Measurements from ENCODE around the gene TENT4A.

Gene TENT4A

GRCh38 chr5:6759401-6759800, 46.2 kb downstream of the TENT4A start:
- Histone ChIP-seq H3K79me2 (ENCODE audit: low read length) (no peaks in the 10 kb centered on the region), H3K4me3 (ENCODE audit: low read length) (no peak overlapping the region), H3K27ac (ENCODE audit: low read length) (no peak overlapping the region), H3K9ac (ENCODE audit: low read length) (no peak overlapping the region), H3K27me3 (ENCODE audit: low read depth, low read length) (no peaks in the 10 kb centered on the region), H4K20me1 (ENCODE audit: insufficient read depth, low read length) (no peaks in the 10 kb centered on the region), H2AFZ (ENCODE audit: low read depth, low read length) (no peak overlapping the region), H3K4me1 (ENCODE audit: low read length) (no peaks in the 10 kb centered on the region), H3K36me3 (replicated peaks; ENCODE audit: low read depth, low read length) (peaks cover 11% of the 10 kb centered on the region), H3K9me3 (ENCODE audit: insufficient read depth, low read length) (no peaks in the 10 kb centered on the region), H3K4me2 (ENCODE audit: low read length) (no peak overlapping the region)
- TF ChIP-seq EZH2phosphoT487 (IDR thresholded peaks at IDR 0.05; ENCODE audit: low read depth): no peak
- TF ChIP-seq, protein P1, sequence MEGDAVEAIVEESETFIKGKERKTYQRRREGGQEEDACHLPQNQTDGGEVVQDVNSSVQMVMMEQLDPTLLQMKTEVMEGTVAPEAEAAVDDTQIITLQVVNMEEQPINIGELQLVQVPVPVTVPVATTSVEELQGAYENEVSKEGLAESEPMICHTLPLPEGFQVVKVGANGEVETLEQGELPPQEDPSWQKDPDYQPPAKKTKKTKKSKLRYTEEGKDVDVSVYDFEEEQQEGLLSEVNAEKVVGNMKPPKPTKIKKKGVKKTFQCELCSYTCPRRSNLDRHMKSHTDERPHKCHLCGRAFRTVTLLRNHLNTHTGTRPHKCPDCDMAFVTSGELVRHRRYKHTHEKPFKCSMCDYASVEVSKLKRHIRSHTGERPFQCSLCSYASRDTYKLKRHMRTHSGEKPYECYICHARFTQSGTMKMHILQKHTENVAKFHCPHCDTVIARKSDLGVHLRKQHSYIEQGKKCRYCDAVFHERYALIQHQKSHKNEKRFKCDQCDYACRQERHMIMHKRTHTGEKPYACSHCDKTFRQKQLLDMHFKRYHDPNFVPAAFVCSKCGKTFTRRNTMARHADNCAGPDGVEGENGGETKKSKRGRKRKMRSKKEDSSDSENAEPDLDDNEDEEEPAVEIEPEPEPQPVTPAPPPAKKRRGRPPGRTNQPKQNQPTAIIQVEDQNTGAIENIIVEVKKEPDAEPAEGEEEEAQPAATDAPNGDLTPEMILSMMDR (IDR thresholded peaks at IDR 0.05; ENCODE audit: low read depth, low read length): no peak

DNA sequence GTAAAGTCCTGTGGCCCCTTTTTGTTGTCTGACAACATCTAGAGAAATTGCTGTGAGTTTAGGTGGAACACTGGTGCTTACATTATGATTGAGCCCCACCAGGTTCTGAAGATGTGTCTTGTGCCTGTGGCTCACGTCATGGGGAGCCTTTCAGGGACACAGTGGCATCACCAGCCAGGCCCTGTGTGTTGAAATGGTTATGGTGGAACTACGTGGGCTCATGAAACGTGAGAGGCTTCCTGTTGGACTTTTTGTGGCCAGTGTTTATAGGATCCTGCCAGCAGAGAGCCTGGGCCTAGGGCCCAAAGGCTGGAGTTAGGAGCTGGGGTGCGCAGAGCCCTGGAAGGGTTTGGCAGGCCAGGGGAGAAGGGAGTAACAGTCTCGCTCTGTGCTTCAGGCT, 46.8 kb downstream of the TENT4A start:
- no peaks in the 10 kb centered on the region for H3K79me2 ChIP-seq (ENCODE audit: low read length)
- H3K27me3 ChIP-seq (ENCODE audit: low read depth, low read length): no peaks in the 10 kb centered on the region
- no peaks in the 10 kb centered on the region for H3K4me1 ChIP-seq (ENCODE audit: low read length)
- H3K9ac ChIP-seq (ENCODE audit: low read length): no peak overlapping the region
- H3K27ac ChIP-seq (ENCODE audit: low read length): no peak overlapping the region
- TF ChIP-seq EZH2phosphoT487 (IDR thresholded peaks at IDR 0.05; ENCODE audit: low read depth): no peak
- TF ChIP-seq, protein P1 (IDR thresholded peaks at IDR 0.05; ENCODE audit: low read depth, low read length): no peak
- no peak overlapping the region for H3K4me2 ChIP-seq (ENCODE audit: low read length)
- H3K4me3 ChIP-seq (ENCODE audit: low read length): no peak overlapping the region
- H2AFZ ChIP-seq (ENCODE audit: low read depth, low read length): no peak overlapping the region
- H4K20me1 ChIP-seq (ENCODE audit: insufficient read depth, low read length): no peaks in the 10 kb centered on the region
- peaks cover 11% of the 10 kb centered on the region for H3K36me3 ChIP-seq (replicated peaks; ENCODE audit: low read depth, low read length)
- H3K9me3 ChIP-seq (ENCODE audit: insufficient read depth, low read length): no peaks in the 10 kb centered on the region

GRCh38 chr5:6760686-6761085, 47.5 kb downstream of the TENT4A start:
- TF ChIP-seq, protein P1 (IDR thresholded peaks at IDR 0.05; ENCODE audit: low read depth, low read length): no peak
- TF ChIP-seq EZH2phosphoT487 (IDR thresholded peaks at IDR 0.05; ENCODE audit: low read depth): no peak
- H3K36me3 ChIP-seq (replicated peaks; ENCODE audit: low read depth, low read length): peaks cover 7% of the 10 kb centered on the region

GRCh38 chr5:6761333-6761732, 48.1 kb downstream of the TENT4A start:
- no peak overlapping the region for H2AFZ ChIP-seq (ENCODE audit: low read depth, low read length)
- H3K9ac ChIP-seq (ENCODE audit: low read length): no peak overlapping the region
- TF ChIP-seq EZH2phosphoT487 (IDR thresholded peaks at IDR 0.05; ENCODE audit: low read depth): no peak
- TF ChIP-seq, protein P1 (IDR thresholded peaks at IDR 0.05; ENCODE audit: low read depth, low read length): no peak
- H3K4me3 ChIP-seq (ENCODE audit: low read length): no peak overlapping the region
- no peaks in the 10 kb centered on the region for H3K9me3 ChIP-seq (ENCODE audit: insufficient read depth, low read length)
- H4K20me1 ChIP-seq (ENCODE audit: insufficient read depth, low read length): no peaks in the 10 kb centered on the region
- H3K4me2 ChIP-seq (ENCODE audit: low read length): no peak overlapping the region
- H3K27ac ChIP-seq (ENCODE audit: low read length): no peak overlapping the region
- H3K36me3 ChIP-seq (replicated peaks; ENCODE audit: low read depth, low read length): peaks cover under 1% of the 10 kb centered on the region
- H3K79me2 ChIP-seq (ENCODE audit: low read length): no peaks in the 10 kb centered on the region
- no peaks in the 10 kb centered on the region for H3K27me3 ChIP-seq (ENCODE audit: low read depth, low read length)
- no peaks in the 10 kb centered on the region for H3K4me1 ChIP-seq (ENCODE audit: low read length)

More at GRCh38 chr5:6760686-6761085, 47.5 kb downstream of the TENT4A start:
- no peaks in the 10 kb centered on the region for H3K4me1 ChIP-seq (ENCODE audit: low read length)
- H3K27me3 ChIP-seq (ENCODE audit: low read depth, low read length): no peaks in the 10 kb centered on the region
- H2AFZ ChIP-seq (ENCODE audit: low read depth, low read length): no peak overlapping the region
- H3K9ac ChIP-seq (ENCODE audit: low read length): no peak overlapping the region
- no peak overlapping the region for H3K4me3 ChIP-seq (ENCODE audit: low read length)
- H3K27ac ChIP-seq (ENCODE audit: low read length): no peak overlapping the region
- no peaks in the 10 kb centered on the region for H3K9me3 ChIP-seq (ENCODE audit: insufficient read depth, low read length)
- H3K79me2 ChIP-seq (ENCODE audit: low read length): no peaks in the 10 kb centered on the region
- H3K4me2 ChIP-seq (ENCODE audit: low read length): no peak overlapping the region
- H4K20me1 ChIP-seq (ENCODE audit: insufficient read depth, low read length): no peaks in the 10 kb centered on the region
